Activated effector memory CD4-positive, alpha-beta T cell treated with Interleukin-2 at 50 U/mL for 16 hours (primary cell): Measurements from ENCODE around the gene PLPP4.

ENCODE experiments used
- DNase-seq: peaks from one replicate; pipeline ENCODE4 v3.0.0-alpha.2; 2020

Gene PLPP4

DNA sequence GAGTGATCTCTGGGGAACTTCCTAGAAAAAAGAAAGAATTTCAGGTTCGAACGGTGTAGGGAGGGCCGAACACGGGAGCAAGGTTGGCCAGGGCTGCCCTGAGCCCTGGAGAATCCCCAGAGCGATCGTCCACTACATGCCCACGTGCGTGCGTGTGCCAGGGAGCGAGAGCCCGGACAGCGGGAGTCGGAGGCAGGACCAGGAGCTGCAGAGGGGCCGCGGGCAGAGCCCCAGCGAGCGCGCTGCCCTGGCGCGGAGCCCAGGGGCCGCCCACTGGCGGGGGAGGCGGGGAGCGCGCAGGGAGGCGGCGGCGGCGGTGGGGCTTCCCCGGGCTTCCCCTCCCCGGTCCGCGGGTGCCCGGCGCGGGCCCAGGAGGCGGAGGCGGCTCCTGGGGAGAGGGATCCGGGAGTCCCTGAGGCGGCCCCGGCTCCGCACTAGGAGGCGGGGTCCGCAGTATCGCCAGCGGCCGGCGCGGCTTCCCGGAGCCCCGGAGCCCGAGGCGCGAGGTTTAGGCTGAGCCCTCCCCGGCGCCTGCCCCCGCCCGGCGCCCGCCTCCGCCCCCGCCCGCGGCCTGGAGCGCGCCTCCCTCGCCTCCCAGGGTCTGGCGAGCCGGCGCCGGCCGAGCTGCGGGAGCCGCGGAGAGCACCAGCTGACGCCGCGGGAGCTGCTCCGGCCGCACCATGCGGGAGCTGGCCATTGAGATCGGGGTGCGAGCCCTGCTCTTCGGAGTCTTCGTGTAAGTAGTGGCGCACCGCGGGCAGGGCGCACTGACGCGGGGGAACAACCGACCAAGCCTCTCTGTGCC, at the start of gene PLPP4:
PLPP4 (plus strand) TSS at position 602 of the 805 bp plus-strand sequence; CDS start at position 681, 79 bp downstream.
- no peak for DNase-seq

DNA sequence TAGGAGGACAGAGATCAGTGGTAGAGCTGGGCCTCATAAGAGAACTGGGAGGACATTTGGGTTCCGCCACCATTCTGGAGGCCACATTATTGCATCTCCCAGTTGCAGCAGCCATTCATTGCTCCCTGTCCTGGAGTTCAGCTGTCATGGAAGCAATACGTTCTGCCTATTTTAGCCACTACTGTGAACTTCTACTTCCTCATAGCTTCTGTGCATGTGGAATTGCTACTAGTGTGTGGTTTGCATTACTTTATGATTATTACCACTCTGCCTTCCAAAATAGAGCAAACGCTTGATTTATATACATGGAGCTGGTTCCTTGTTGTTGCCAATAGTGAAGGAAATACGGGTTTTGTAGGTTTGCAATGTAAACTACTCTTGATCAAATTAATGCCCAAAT, 47.2 kb upstream of the PLPP4 start:
- DNase-seq, result no peak

DNA sequence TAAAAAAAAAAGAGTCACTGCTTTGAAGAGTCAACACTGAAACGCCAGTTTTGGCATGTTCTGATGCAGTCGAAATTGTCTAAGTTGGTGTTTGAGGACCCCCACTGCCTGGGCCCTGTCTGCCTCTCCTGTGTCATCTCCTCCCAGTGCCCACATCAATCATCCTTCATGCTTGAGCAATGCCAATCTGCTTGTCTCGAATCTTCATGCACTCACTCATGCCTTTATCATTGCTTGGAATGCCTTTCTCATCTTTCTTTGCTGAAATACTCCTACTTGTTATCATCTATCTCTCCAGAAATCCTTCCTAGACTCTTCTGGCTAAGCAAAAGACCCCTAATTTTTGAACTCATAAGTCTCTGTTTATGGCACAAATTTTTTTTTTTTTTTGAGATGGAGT, 42.1 kb upstream of the PLPP4 start:
- no peak for DNase-seq

DNA sequence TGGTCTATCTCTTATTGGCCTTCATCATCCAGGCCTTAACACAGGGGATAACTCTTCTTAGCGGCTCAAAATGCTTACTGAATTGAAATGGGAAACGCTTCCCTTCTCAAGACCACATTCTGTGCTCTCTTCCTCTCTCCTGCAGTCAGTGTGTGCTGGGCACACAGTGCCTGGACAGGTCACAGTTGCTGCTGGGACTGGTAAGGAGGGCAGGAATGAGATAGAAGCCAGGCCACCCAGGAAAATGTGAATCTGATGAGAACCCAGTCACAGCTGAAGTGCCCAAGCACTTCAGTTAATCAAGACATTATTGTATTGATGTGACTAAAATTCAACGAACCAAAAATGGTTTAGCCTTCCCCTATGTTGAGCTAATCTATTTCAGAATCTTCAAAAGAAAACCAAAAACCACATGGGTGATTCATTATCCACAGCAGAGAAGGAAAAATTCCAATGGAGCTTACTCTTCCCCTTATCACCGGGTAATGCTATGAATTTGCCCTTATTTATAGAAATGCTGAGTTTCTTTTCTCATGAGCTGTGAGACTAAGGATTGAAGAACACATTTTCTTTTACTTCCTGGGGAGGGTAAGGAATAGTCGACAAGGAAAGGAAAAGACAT, 41.2 kb upstream of the PLPP4 start:
- DNase-seq, result no peak

DNA sequence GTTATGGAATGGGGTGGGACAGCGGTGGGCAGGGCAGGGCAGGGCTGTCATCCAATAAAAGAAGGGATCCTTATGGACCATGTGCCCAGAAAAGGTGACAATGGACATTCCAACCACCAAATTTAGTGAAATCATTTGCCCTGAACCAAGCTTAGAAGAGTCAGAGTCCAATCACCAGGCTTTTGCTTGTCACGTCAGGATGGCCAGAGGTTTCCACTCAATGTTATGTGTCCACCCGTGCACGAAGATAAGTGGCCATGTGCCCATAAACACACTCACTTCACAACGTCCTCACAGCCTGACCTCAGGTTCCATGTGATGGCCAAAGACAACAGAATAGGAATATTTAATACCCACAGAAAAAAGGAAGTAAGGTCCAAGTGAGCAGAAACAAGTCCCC, 36.6 kb upstream of the PLPP4 start:
- DNase-seq, result no peak

DNA sequence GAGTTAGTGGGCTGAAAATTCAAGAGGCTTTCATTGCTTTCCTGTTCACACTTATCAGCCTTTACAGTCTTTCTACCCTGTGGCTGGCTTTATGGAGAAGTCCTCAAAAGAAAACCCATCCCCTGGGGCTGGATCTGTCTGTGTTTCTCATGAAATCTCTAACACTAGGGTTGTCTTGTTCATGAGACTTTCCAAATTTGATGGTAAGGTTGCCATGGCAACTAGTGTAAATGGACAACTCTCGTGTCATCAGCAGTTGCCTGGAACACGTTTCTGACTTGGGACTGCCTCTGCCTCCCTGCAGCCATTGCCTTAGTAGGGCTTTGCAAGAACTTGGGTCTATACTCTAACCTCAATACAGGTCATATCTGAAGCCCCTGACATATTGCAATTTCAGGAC, 35.8 kb upstream of the PLPP4 start:
- DNase-seq, result no peak

DNA sequence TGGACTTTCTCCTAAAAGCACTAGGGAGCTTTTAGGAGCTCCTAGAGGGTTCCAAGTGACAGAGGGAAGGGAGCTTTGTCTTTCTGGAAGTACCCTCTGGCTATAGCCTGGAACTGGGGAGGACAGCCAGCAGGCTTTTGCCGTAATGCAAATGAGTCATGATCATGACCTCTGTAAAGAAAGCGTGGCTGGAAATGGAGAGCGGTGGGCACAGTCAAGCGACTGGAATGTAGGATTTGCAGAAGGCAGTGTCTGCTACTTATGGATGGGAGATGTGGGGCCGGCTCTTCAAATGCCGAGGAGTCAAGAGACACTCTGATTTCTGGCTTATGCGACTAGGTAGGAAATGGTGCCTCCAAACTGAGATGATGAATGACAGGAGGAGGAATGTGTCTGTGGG, 34.6 kb upstream of the PLPP4 start:
- DNase-seq, result no peak

DNA sequence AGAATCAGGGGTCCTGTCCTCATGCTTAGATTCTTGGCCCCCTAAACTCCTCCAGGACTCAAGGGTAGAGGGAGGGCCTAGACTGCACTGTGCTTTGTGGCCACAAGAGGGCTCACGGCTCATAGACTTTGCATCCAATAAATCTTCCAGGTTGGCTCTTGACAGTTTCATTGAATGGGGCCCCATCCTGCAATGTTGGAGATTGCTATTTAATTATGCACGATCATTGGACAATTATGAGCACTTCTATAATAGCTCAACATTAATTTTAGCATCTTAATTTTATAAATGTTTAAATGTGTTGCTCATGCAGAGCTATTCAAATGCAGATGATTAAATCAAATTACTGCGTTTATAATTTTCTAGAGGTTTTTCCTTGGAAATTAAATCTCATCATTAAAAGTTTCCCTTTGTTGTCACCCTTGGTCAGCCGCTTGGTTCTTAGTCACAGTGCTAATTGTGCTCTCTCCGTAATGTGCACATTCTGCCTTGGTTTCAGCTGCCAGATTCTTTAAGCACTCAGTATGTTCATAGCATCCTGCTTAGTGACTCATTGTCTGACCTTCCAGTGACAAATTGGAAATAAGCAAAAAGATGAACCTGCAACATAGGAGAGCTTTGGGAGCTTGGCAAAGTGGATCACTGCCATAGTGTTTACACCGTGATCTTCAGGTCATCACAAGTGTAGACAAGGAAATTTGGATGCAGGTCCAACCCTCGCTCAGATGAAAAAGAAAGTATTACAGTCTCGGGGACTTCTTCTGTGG, 33.4 kb upstream of the PLPP4 start:
- DNase-seq, result no peak

DNA sequence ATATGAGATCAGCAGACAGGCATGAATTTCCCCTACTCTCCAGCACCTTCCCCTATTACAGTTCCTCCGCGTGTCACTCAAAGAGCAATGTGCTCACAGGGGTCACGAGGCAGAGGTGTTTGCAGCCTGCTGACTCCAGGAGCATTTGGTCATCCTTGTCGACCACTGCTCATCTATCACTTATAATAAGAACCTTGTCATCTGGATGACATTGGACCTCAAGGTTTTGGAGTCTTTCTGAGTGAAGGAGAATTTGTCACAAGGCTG, 32.9 kb upstream of the PLPP4 start:
- DNase-seq, result no peak

DNA sequence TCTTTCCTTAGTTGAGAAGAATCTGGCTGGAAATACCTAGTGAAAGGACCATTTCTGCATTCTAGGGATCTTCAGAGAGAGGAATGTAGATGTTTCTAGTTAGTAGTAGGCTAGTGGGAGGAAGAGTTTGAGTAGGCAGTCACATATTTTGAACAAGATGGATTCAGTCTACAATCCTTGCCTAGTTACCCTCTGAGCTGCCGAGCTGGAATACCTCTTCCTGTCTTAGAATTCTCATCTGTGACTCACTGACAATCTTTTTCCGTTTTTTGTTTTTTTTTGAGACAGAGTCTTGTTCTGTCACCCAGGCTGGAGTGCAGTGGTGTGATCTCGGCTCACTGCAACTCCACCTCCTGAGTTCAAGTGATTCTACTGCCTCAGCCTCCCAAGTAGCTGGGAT, 30.7 kb upstream of the PLPP4 start:
- no peak for DNase-seq

DNA sequence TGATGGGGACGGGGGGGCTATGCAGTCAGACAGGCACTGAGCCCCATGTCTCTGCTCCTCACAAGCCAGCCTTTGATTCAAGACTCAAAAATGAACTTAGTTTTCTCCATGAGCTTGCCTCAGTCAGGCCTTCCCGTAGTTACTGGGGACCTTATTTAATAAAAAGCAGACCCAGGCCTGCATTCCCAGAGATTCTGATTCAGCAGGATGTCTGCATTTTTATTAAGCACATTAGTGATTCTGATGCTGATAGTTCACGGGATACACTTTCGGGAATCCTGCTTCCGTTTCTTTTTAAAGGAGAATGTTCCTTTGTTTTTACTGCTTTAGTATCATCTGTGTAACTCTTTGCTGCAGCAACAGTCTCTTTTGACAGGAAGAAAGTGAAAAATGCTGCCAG, 28.3 kb upstream of the PLPP4 start:
- DNase-seq, result no peak

DNA sequence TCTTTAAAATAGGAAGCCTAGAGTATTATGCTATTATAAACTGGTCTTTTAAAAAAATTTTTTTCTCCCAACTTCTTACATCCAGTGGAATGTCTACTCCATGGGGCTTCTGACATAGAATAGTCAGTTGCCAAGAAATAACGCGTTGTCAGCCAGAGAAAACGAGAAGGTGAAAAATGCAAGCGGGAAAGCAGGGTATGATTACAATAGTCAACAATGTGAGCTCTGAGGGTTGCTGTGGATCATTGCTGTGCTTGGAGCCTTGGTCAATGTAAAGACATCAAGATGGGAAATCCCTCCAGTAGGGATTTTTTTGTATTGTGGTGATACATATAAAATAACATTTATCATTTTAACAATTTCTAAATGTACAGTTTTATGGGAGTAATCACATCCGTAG, 27.6 kb upstream of the PLPP4 start:
- no peak for DNase-seq

DNA sequence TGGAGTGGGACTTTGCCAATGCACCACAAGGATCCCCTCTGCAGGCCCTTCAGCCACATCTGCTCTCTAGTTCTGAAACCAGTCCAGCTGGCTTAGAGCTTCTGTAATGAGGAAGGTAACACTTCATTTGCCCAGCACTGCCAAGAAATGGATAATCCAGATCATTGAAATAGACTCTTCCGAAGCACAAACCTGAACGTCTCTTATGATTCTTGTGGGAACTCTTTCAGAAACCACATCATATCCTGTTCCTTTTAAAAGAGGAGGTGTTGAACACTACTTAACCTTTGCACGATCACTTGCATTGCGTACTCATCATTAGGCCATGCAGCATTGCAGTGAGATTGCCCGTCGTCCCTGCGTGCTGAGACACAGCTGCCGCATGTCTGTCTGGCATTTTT, 25.8 kb upstream of the PLPP4 start:
- DNase-seq, result no peak

DNA sequence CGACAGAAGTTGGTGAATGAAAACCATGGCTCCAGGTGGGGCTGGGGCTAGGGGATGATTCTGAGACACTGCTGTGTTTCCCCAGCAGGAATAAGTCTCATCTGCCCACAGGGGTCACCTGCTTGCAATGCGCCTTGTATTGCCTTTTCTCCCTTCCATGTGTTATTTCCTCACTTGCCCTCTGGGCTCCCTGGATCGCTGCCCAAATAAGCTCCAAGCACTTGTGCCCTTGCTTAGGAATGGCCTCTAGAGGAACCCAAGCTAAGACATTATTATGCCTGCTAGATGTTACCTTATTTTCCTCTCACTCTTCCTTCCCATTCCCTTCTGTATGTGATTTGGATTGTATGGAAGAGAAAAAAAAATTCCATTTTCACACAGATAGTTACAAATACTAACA, 24.8 kb upstream of the PLPP4 start:
- no peak for DNase-seq

DNA sequence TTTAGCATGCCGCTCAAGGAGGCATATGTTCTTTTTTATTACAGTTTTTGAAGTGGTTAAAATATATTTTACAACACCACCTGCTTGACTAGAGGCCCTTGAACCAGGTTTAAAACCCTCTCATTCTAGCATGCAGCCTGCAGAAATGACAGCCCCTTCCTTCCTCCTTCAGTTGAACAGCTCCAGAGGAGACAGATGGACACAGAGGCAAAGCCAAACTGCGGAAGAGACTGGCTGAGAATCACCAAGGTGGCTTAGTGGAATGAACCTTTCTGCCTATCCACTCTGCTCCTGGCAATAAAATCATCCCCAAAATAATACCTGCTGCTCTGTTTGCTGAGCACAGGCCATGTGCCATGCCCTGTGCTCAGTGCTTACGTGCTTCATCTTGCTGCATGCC, 23.9 kb upstream of the PLPP4 start:
- DNase-seq, result no peak

DNA sequence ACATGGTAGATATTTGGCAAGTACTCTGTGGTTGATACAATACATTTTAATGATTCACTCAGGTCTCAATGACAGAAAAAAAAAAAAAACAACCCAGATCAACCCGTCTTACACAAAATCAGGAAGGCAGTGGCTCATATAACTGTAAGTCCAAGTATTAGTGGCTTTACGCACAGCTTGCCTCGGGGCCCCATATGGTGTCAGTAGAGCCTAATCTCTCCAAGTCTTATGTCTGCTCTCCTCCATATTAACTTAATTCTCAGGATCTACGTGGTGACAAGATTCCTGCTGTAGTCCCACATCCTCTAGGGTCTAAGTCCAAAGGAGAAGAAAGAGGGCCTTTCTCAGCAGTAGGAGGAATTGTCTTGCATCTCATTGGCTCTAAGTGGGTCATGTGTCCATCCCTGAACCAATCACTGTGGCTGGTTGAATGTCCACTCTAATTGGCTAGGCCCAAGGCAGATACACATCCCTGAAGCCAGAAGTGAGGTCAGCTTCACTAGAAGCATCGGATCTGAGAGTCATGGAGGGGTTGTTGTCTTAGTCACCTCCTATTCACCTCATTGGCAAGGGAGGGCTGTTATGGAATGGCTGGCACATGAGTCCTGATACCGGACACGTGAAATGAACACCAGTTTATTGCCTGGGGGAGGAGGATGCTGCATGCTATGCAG, 20.5 kb upstream of the PLPP4 start:
- no peak for DNase-seq

DNA sequence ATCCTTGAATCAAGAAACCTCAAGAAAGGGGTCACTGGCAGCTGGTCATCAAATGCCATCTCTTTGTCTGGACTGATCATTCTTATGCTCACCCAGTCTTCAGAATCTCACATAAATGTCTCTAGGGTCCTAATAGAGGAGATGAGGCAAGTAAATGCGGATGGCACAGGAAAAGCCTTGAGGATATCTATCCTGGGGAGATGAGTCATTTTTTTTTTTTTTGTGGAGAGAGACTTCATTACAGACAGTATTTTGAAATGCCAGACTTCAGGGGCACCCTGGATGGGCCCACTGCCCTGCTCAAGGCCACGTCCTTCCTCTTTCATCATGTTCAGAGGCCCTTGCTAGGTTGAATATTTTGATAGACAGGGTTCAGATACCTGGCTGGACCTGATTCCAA, 19.5 kb upstream of the PLPP4 start:
- no peak for DNase-seq

DNA sequence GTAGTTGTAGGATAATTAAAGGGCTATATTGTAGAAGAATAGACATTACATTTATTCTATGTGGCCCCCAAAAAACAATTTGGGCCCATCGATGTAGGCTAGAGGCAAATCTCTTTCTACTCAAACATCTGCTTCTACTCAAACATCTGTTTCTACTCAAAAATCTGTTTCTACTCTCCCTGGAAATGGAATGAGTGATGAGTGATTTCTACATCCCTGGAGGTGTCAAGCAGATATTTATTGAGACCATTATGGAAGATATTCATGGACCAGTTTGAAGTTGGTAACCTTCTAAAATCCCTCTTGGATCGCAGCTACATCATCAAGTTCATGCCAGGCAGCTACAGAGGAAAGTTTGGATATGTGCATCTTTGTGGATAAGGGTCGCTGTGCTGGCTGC, 5.1 kb upstream of the PLPP4 start:
- no peak for DNase-seq

DNA sequence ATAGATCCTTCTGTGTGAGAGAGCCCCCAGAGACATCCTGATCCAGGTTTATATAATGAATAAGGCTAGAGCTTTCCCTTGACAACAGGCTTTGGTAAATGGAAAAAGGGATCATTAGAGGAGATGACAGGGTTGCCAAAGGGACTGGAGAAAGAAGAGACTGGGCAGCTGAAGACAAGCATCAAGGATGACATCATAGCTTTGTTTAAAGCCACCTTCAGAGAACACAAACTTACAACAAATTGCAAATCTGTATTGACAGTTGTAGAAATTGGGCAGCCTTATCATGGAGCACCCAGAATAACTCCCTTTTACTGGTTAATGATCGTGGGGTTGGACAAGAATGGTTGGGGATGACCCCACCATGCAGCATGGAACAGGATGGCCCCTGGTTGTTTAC, 3.7 kb upstream of the PLPP4 start:
- no peak for DNase-seq

DNA sequence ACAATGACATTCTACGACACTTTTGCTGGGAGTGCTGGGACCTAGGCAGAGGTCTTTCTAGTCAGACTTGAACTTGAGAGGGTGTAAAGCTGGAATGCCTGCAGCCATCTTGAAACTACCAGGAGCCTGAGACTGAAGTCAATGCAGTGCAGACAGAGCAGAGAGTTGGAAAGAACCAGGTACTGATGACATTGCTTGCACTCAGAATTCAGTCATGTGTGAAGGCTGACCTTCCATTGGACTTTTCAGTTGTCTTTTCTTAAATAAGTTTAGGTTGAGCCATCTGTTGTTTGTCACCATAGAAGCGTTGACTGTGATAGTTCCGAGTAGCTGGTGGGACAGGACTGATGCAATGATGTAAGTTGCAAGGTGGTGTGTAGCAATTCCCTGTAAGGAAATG, 3.1 kb upstream of the PLPP4 start:
- DNase-seq, result no peak

DNA sequence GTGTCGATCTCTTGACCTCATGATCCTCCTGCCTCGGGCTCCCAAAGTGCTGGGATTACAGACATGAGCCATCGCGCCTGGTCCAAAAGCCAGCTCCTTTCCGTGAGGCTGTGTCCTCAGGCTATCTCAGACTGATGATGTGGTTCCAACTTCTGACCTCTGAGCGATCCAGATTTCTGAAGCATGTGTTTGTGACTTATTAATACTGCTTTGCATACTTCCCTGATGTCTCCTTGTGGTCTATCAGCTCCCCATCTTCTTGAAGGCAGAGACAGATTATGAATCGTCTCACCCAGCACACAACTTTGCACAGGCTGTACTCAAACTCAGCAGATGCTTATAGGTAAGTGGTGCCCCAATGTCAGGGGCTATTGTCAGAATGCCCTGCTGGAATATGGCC, 2.0 kb upstream of the PLPP4 start:
- no peak for DNase-seq

DNA sequence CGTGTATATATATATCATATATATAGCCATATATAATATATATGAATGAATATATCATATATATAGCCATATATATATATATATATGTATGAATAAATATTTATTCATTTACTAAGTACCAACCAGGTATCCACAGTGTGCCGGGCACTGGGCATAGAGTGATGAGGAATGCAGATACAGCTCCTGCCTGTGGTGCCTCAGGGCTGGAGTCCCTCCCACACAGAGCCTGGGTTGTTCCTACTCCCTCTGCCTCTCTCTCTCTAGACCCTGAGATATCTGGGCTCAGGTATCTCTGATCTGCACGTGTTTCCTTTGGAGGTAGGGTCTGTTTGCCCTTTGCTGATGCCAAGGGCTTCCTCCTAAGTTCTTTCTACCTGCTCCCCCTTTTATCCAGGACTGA, 1.4 kb upstream of the PLPP4 start:
- no peak for DNase-seq

DNA sequence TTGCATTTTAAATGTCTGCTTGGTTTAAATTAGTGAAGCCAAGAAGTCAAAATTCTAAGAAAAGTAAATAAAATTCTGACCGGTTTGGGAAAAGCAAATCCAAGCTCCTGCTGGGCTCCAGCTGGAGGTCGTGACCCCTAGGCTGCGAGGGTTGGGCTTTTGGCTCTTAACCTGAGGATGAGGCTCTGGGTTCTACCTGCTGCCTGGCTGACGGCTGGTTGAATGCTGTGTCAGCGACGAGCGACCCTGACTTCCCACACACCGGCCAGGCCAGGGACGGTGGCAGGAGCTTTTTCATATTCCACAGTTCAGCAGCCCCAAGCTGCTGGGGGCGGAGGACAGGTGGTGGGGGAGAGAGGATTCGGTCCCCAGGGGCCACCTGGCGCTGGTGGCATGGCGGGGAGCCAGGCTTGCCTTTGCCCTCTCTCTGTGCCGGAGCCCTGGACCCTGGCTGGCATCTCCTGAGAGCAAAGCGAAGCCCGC, 843 bp upstream of the PLPP4 start:
- no peak for DNase-seq
